AG04449 (cell line): ENCODE results near the gene PRKAR1A.

Source experiments
- CTCF ChIA-PET: fragments of 350-600 bp; formaldehyde crosslinking; extraction: SDS; loops from one replicate; lab custom pipeline; 2021; ENCODE audit warnings: antibody characterized with exemption; lab: Yijun Ruan, JAX
- POLR2A ChIA-PET: fragments of 400-600, 350-600 bp; formaldehyde crosslinking; extraction: SDS; loops from one replicate; lab custom pipeline; 2020; ENCODE audit warnings: antibody characterized with exemption, inconsistent platforms; lab: Yijun Ruan, JAX
- DNase-seq: peaks from one replicate; pipeline ENCODE4 v3.0.0-alpha.2; 2010; ENCODE audit warnings: low read depth, low spot score
- H3K4me3 ChIP-seq: 2 replicates; pipeline ENCODE4 v1.5.1; 2011; ENCODE audit warnings: low read depth, mild to moderate bottlenecking, control low read depth, low read length
- CTCF ChIP-seq: IDR thresholded peaks from one replicate; pipeline ENCODE4 v1.5.1; 2011; ENCODE audit warnings: mild to moderate bottlenecking, moderate library complexity, low read length, control low read depth, inconsistent platforms; ENCODE audit not compliant: insufficient read depth; ENCODE audit errors: missing control alignments

PRKAR1A gene

GRCh38 chr17:68495081-68495480 lies 17.1 kb upstream of the PRKAR1A start:
- CTCF ChIA-PET: interaction anchor here (1.2 kb wide), 1 partner anchor 9 kb away, joined by 4 read pairs; no protein-coding TSS in a partner anchor
- POLR2A ChIA-PET: no interaction called here

GRCh38 chr17:68497885-68498319 lies 14.3 kb upstream of the PRKAR1A start:
- CTCF ChIA-PET: interaction anchor here (1.5 kb wide), 1 partner anchor 13 kb away, joined by 3 read pairs; no protein-coding TSS in a partner anchor
- TF ChIP-seq CTCF: no peak
- no peak overlapping the region for H3K4me3 ChIP-seq
- POLR2A ChIA-PET: interaction anchor here (0.6 kb wide), 1 partner anchor 27 kb away, joined by 3 read pairs; no protein-coding TSS in a partner anchor
- no peak for DNase-seq

More at GRCh38 chr17:68495081-68495480, 17.1 kb upstream of the PRKAR1A start:
- no peak for DNase-seq
- TF ChIP-seq CTCF: no peak
- H3K4me3 ChIP-seq: no peak overlapping the region

GRCh38 chr17:68498479-68499326 lies 13.5 kb upstream of the PRKAR1A start:
- no peak overlapping the region for H3K4me3 ChIP-seq
- no peak for DNase-seq
- CTCF ChIA-PET: no interaction called here
- POLR2A ChIA-PET: interaction anchor here (0.6 kb wide), 1 partner anchor 28 kb away, joined by 3 read pairs; no protein-coding TSS in a partner anchor
- no peak for TF ChIP-seq CTCF

- POLR2A ChIA-PET: no interaction called here
- DNase-seq: no peak
- no peak overlapping the region for H3K4me3 ChIP-seq
- TF ChIP-seq CTCF: no peak
- CTCF ChIA-PET: no interaction called here
These were observed 12.6 kb upstream of the PRKAR1A start for GRCh38 chr17:68499587-68499986.

GRCh38 chr17:68501074-68501473 lies 11.2 kb upstream of the PRKAR1A start:
- ChIA-PET POLR2A (no interaction called here), CTCF (interaction anchor here (0.6 kb wide), 1 partner anchor 35 kb away, joined by 3 read pairs; no protein-coding TSS in a partner anchor)
- DNase-seq: no peak
- TF ChIP-seq CTCF: no peak
- no peak overlapping the region for H3K4me3 ChIP-seq

GRCh38 chr17:68505951-68506350 lies 6.3 kb upstream of the PRKAR1A start:
- POLR2A ChIA-PET: no interaction called here

More at GRCh38 chr17:68505951-68506350, 6.3 kb upstream of the PRKAR1A start:
- CTCF ChIA-PET: no interaction called here
- no peak for TF ChIP-seq CTCF
- no peak for DNase-seq
- H3K4me3 ChIP-seq: no peak overlapping the region
